ENCODE data around the gene NDUFS8.

Gene NDUFS8

GRCh38 chr11:68064926-68065325 is 34.4 kb downstream of the NDUFS8 start:
- Histone ChIP-seq H4K8ac (ENCODE audit: low read length) (no peak overlapping the region), H2BK12ac (ENCODE audit: low read length in 2 of 2) (no peak overlapping the region), H3K4me3 (ENCODE audit: insufficient read depth in 1 of 2, low read depth in 1 of 2, low read length in 2 of 2) (no peak overlapping the region), H3K23ac (ENCODE audit: low read length in 2 of 2) (no peak overlapping the region), H3K14ac (ENCODE audit: low read length in 2 of 2) (no peak overlapping the region), H3K9ac (ENCODE audit: low read length) (no peak overlapping the region), H2BK15ac (ENCODE audit: low read depth, poor library complexity, severe bottlenecking) (no peak overlapping the region), H2AFZ (ENCODE audit: low read depth, low read length) (no peak overlapping the region), H3K36me3 (ENCODE audit: control insufficient read depth in 1 of 2, insufficient read depth in 2 of 2, low read depth in 1 of 2, low read length in 2 of 2) (peaks cover 43 to 91% of the 10 kb centered on the region in 2 experiments), H3K18ac (ENCODE audit: low read depth in 1 of 2, low read length in 2 of 2) (no peak overlapping the region), H3K79me1 (replicated peaks; ENCODE audit: low read length, poor library complexity, severe bottlenecking) (peaks cover 1% of the 10 kb centered on the region), H3K4ac (ENCODE audit: low read depth in 1 of 2, low read length in 2 of 2) (no peak overlapping the region), H2AK5ac (ENCODE audit: low read length, severe bottlenecking) (no peak overlapping the region), H3K9me3 (ENCODE audit: control insufficient read depth, low read length) (no peaks in the 10 kb centered on the region), H4K91ac (ENCODE audit: low read length) (no peak overlapping the region), H3K27me3 (ENCODE audit: control insufficient read depth in 1 of 2, insufficient read depth in 1 of 2, low read length in 2 of 2) (no peaks in the 10 kb centered on the region), H2BK120ac (ENCODE audit: low read depth, low read length) (no peak overlapping the region), H2BK5ac (ENCODE audit: low read depth, low read length, poor library complexity, severe bottlenecking) (no peak overlapping the region), H3K4me1 (ENCODE audit: control insufficient read depth, insufficient read depth, low read depth, low read length) (peaks cover 8% of the 10 kb centered on the region), H3K27ac (ENCODE audit: low read length, poor library complexity, severe bottlenecking) (no peak overlapping the region), H3K4me2 (ENCODE audit: low read length, poor library complexity, severe bottlenecking) (no peak overlapping the region)
- no peak for DNase-seq
- no CpG with 5 or more reads among the region's 2 CpGs for WGBS

- Histone ChIP-seq H3K79me1 (replicated peaks; ENCODE audit: low read length, poor library complexity, severe bottlenecking) (peaks cover 1% of the 10 kb centered on the region), H3K4ac (ENCODE audit: low read depth in 1 of 2, low read length in 2 of 2) (no peak overlapping the region), H3K9me3 (ENCODE audit: control insufficient read depth, low read length) (no peaks in the 10 kb centered on the region), H2BK15ac (ENCODE audit: low read depth, poor library complexity, severe bottlenecking) (no peak overlapping the region), H3K9ac (ENCODE audit: low read length) (no peak overlapping the region), H3K27ac (ENCODE audit: low read length, poor library complexity, severe bottlenecking) (no peak overlapping the region), H3K14ac (ENCODE audit: low read length in 2 of 2) (no peak overlapping the region), H3K27me3 (ENCODE audit: control insufficient read depth in 1 of 2, insufficient read depth in 1 of 2, low read length in 2 of 2) (no peaks in the 10 kb centered on the region), H3K18ac (ENCODE audit: low read depth in 1 of 2, low read length in 2 of 2) (no peak overlapping the region), H2BK5ac (ENCODE audit: low read depth, low read length, poor library complexity, severe bottlenecking) (no peak overlapping the region), H4K8ac (ENCODE audit: low read length) (no peak overlapping the region), H2BK12ac (ENCODE audit: low read length in 2 of 2) (no peak overlapping the region), H2BK120ac (ENCODE audit: low read depth, low read length) (no peak overlapping the region), H3K36me3 (ENCODE audit: control insufficient read depth in 1 of 2, insufficient read depth in 2 of 2, low read depth in 1 of 2, low read length in 2 of 2) (peaks cover 43 to 95% of the 10 kb centered on the region in 2 experiments), H4K91ac (ENCODE audit: low read length) (no peak overlapping the region), H3K4me2 (ENCODE audit: low read length, poor library complexity, severe bottlenecking) (no peak overlapping the region), H2AFZ (ENCODE audit: low read depth, low read length) (no peak overlapping the region), H3K4me1 (ENCODE audit: control insufficient read depth, insufficient read depth, low read depth, low read length) (peaks cover 8% of the 10 kb centered on the region), H3K4me3 (ENCODE audit: insufficient read depth in 1 of 2, low read depth in 1 of 2, low read length in 2 of 2) (no peak overlapping the region), H2AK5ac (ENCODE audit: low read length, severe bottlenecking) (no peak overlapping the region), H3K23ac (ENCODE audit: low read length in 2 of 2) (no peak overlapping the region)
- WGBS: 96% methylated on average over 5 of the region's 5 CpGs
- DNase-seq: no peak
Observed at GRCh38 chr11:68065841-68066240, 35.4 kb downstream of the NDUFS8 start.

GRCh38 chr11:68066742-68067141 is 36.3 kb downstream of the NDUFS8 start:
- Histone ChIP-seq H3K4me2 (ENCODE audit: low read length, poor library complexity, severe bottlenecking) (no peak overlapping the region), H3K4ac (ENCODE audit: low read depth in 1 of 2, low read length in 2 of 2) (no peak overlapping the region)

GRCh38 chr11:68067991-68068390 is 37.5 kb downstream of the NDUFS8 start:
- Histone ChIP-seq H3K9me3 (ENCODE audit: control insufficient read depth, low read length) (no peaks in the 10 kb centered on the region), H4K91ac (ENCODE audit: low read length) (no peak overlapping the region), H2BK5ac (ENCODE audit: low read depth, low read length, poor library complexity, severe bottlenecking) (no peak overlapping the region), H3K27me3 (ENCODE audit: control insufficient read depth in 1 of 2, insufficient read depth in 1 of 2, low read length in 2 of 2) (no peaks in the 10 kb centered on the region), H2AK5ac (ENCODE audit: low read length, severe bottlenecking) (peak overlapping the region; percentile 26), H3K4ac (ENCODE audit: low read depth in 1 of 2, low read length in 2 of 2) (no peak overlapping the region), H2AFZ (ENCODE audit: low read depth, low read length) (no peak overlapping the region), H3K4me2 (ENCODE audit: low read length, poor library complexity, severe bottlenecking) (no peak overlapping the region), H4K8ac (ENCODE audit: low read length) (no peak overlapping the region), H3K27ac (ENCODE audit: low read length, poor library complexity, severe bottlenecking) (no peak overlapping the region), H3K14ac (ENCODE audit: low read length in 2 of 2) (no peak overlapping the region), H2BK15ac (ENCODE audit: low read depth, poor library complexity, severe bottlenecking) (no peak overlapping the region), H3K4me3 (ENCODE audit: insufficient read depth in 1 of 2, low read depth in 1 of 2, low read length in 2 of 2) (no peak overlapping the region), H3K36me3 (ENCODE audit: control insufficient read depth in 1 of 2, insufficient read depth in 2 of 2, low read depth in 1 of 2, low read length in 2 of 2) (peaks cover 37 to 88% of the 10 kb centered on the region in 2 experiments), H3K18ac (ENCODE audit: low read depth in 1 of 2, low read length in 2 of 2) (no peak overlapping the region), H3K23ac (ENCODE audit: low read length in 2 of 2) (no peak overlapping the region), H3K79me1 (replicated peaks; ENCODE audit: low read length, poor library complexity, severe bottlenecking) (peaks cover 6% of the 10 kb centered on the region), H3K4me1 (ENCODE audit: control insufficient read depth, insufficient read depth, low read depth, low read length) (peaks cover 8% of the 10 kb centered on the region), H2BK12ac (ENCODE audit: low read length in 2 of 2) (no peak overlapping the region), H3K9ac (ENCODE audit: low read length) (no peak overlapping the region), H2BK120ac (ENCODE audit: low read depth, low read length) (no peak overlapping the region)
- DNase-seq: no peak
- over 99% methylated on average over 5 of the region's 5 CpGs for WGBS

More at GRCh38 chr11:68066742-68067141, 36.3 kb downstream of the NDUFS8 start:
- no peak overlapping the region for H2BK12ac ChIP-seq (ENCODE audit: low read length in 2 of 2)
- H3K4me3 ChIP-seq (ENCODE audit: insufficient read depth in 1 of 2, low read depth in 1 of 2, low read length in 2 of 2): no peak overlapping the region
- H2BK120ac ChIP-seq (ENCODE audit: low read depth, low read length): no peak overlapping the region
- no peak for DNase-seq
- H2BK15ac ChIP-seq (ENCODE audit: low read depth, poor library complexity, severe bottlenecking): no peak overlapping the region
- no peak overlapping the region for H3K23ac ChIP-seq (ENCODE audit: low read length in 2 of 2)
- H3K36me3 ChIP-seq (ENCODE audit: control insufficient read depth in 1 of 2, insufficient read depth in 2 of 2, low read depth in 1 of 2, low read length in 2 of 2): peaks cover 46 to 96% of the 10 kb centered on the region in 2 experiments
- H3K18ac ChIP-seq (ENCODE audit: low read depth in 1 of 2, low read length in 2 of 2): no peak overlapping the region
- H3K27me3 ChIP-seq (ENCODE audit: control insufficient read depth in 1 of 2, insufficient read depth in 1 of 2, low read length in 2 of 2): no peaks in the 10 kb centered on the region
- H3K27ac ChIP-seq (ENCODE audit: low read length, poor library complexity, severe bottlenecking): peak overlapping the region; percentile 39
- no peak overlapping the region for H4K8ac ChIP-seq (ENCODE audit: low read length)
- no peak overlapping the region for H2AFZ ChIP-seq (ENCODE audit: low read depth, low read length)
- no peak overlapping the region for H3K9ac ChIP-seq (ENCODE audit: low read length)
- 95% methylated on average over 3 of the region's 3 CpGs for WGBS
- H3K4me1 ChIP-seq (ENCODE audit: control insufficient read depth, insufficient read depth, low read depth, low read length): peaks cover 8% of the 10 kb centered on the region
- no peak overlapping the region for H2AK5ac ChIP-seq (ENCODE audit: low read length, severe bottlenecking)
- no peak overlapping the region for H2BK5ac ChIP-seq (ENCODE audit: low read depth, low read length, poor library complexity, severe bottlenecking)
- H4K91ac ChIP-seq (ENCODE audit: low read length): no peak overlapping the region
- no peak overlapping the region for H3K14ac ChIP-seq (ENCODE audit: low read length in 2 of 2)
- H3K9me3 ChIP-seq (ENCODE audit: control insufficient read depth, low read length): no peaks in the 10 kb centered on the region
- H3K79me1 ChIP-seq (replicated peaks; ENCODE audit: low read length, poor library complexity, severe bottlenecking): peaks cover 6% of the 10 kb centered on the region

Measured in mesenchymal stem cell (in vitro differentiated cells and primary cell).